Gastrocnemius medialis (tissue), 4 donors: ENCODE results near the gene PIGS. TPM values are rescaled to one million over a fixed set of nuclear protein-coding genes. Genes with fewer than 3 reads are reported as not detected.
"Not testable (repeated sequence)": the region's sequence is repeated elsewhere in the genome, so short reads cannot be mapped to it uniquely, and the experiment has no call there.

Source experiments
- ATAC-seq, 2 donors: fragments of 150-250 bp; one replicate each; pipeline ENCODE4 v1.9.1; 2016
- DNase-seq, 2 donors: peaks; one replicate each; pipeline ENCODE4 v3.0.0-alpha.2; 2019
- H3K27ac ChIP-seq, 4 donors: fragments of 200-600 bp; sonication (generic); 1 replicate in 1 of 4; 2 replicates in 3 of 4; pipeline ENCODE4 v1.5.1; 2016 to 2018; ENCODE audit warnings: mild to moderate bottlenecking in 2 of 4, moderate library complexity in 1 of 4
- H3K27me3 ChIP-seq, 3 donors: fragments of 200-600 bp; sonication (generic) in 2 of 3; 1 replicate in 1 of 3; 2 replicates in 2 of 3; pipeline versions ENCODE4 v1.5.1 to v1.6.0; 2016 to 2019; ENCODE audit warnings: mild to moderate bottlenecking in 1 of 3, moderate library complexity in 1 of 3
- H3K36me3 ChIP-seq, 2 donors: fragments of 200-600 bp; sonication (generic) in 1 of 2; one replicate each; pipeline ENCODE4 v1.5.1; 2017 to 2018
- H3K4me1 ChIP-seq, 2 donors: fragments of 200-600 bp; sonication (generic) in 1 of 2; one replicate each; pipeline ENCODE4 v1.5.1; 2016 to 2017; ENCODE audit warnings: mild to moderate bottlenecking in 2 of 2
- H3K4me3 ChIP-seq, 4 donors: fragments of 200-600 bp; sonication (generic) in 3 of 4; 1 replicate in 1 of 4; 2 replicates in 3 of 4; pipeline ENCODE4 v1.5.1; 2016 to 2019; ENCODE audit warnings: mild to moderate bottlenecking in 2 of 4
- H3K9me3 ChIP-seq, 3 donors: fragments of 200-600 bp; sonication (generic) in 2 of 3; 1 replicate in 1 of 3; 2 replicates in 2 of 3; pipeline ENCODE4 v1.5.1; 2016 to 2019
- CTCF ChIP-seq, 5 experiments: fragments of 450-650 bp in 3 of 5; fragments of 200-600 bp in 2 of 5; sonication (generic) in 2 of 5; IDR thresholded peaks in 4 of 5; conservative IDR thresholded peaks in 1 of 5; 1 replicate in 4 of 5; 2 replicates in 1 of 5; pipeline ENCODE4 v1.5.1; 2016 to 2019; ENCODE audit warnings: antibody characterized with exemption in 5 of 5, mild to moderate bottlenecking in 3 of 5, moderate library complexity in 3 of 5
- POLR2A ChIP-seq, 2 donors: fragments of 450-650 bp; IDR thresholded peaks; one replicate each; pipeline ENCODE4 v1.6.1; 2017; ENCODE audit warnings: antibody characterized with exemption in 2 of 2, mild to moderate bottlenecking in 2 of 2, moderate library complexity in 2 of 2
- in situ Hi-C, 4 donors: fragments of 200-750 bp; cut with MboI; loops; one replicate each; pipeline versions ENCODE4 v1.15.0 to v1.8.0; 2017; ENCODE audit warnings: low sequenced_read_pairs in 4 of 4
- intact Hi-C: fragments of 100-400 bp; cut with DNase I; formaldehyde crosslinking; loops from one replicate; pipeline ENCODE4 v1.15.1; 2023; ENCODE audit warnings: low total_unique reads
- total RNA-seq, 4 donors: library from RNA; depleted of rRNA; stranded (reverse); fragments of >200 nt; gene quantifications; one replicate each; pipeline versions ENCODE4 v1.1.0 to v1.2.3, GENCODE V29; 2016

PIGS gene
- total RNA-seq, 4 donors from 2014 or later = 25.0 to 63.0 (median 50.0) TPM

DNA sequence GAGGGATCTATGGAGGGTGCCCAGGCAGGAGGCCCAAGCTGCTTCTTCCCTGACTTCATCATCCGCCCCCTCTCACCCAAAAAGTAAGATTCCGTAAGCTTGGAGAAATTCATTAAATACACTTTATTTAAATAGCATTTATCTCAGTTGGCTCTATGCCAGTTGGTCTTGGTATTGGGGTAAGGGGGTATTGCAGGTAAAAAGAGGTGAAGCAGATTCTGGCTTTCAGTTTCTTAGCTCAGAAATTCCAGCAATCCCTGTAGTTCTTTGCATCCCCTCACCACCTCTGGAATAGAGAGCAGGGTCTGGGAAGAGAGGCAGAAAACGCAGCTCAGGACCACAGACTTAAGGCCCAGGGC, 6.1 kb upstream of the PIGS start:
- Histone ChIP-seq H3K27me3 (no peaks in the 10 kb centered on the region), H3K9me3 (no peaks in the 10 kb centered on the region), H3K36me3 (no peaks in the 10 kb centered on the region), H3K27ac (no peak overlapping the region), H3K4me1 (peaks cover under 1 to 9% of the 10 kb centered on the region in 2 donors), H3K4me3 (no peak overlapping the region)
- no peak for TF ChIP-seq CTCF (IDR thresholded peaks at IDR 0.05 in 4 of 5, conservative IDR thresholded peaks at IDR 0.05 in 1 of 5)
- no peak for TF ChIP-seq POLR2A (IDR thresholded peaks at IDR 0.05)
- ATAC-seq (no peak), DNase-seq (no peak)
- intact Hi-C loops (loop anchor here (2.0 kb wide), 1 partner anchor 25 kb away; the partner anchor contains the start of gene UNC119), in situ Hi-C loops (no loop called here)

- Histone ChIP-seq H3K27me3 (no peaks in the 10 kb centered on the region), H3K9me3 (no peaks in the 10 kb centered on the region), H3K27ac (peak within 1 kb of the TSS in 1 of 4 donors; percentile 9), H3K4me1 (peaks cover 6 to 15% of the 10 kb centered on the region in 2 donors), H3K36me3 (no peaks in the 10 kb centered on the region), H3K4me3 (peak within 1 kb of the TSS; percentile 32 to 45 (median 35))
- TF ChIP-seq POLR2A (IDR thresholded peaks at IDR 0.05) (peak; percentile 67 to 82), CTCF (IDR thresholded peaks at IDR 0.05 in 4 of 5, conservative IDR thresholded peaks at IDR 0.05 in 1 of 5) (no peak)
- intact Hi-C loops = loop anchor here (2.0 kb wide), 1 partner anchor 24 kb away; the partner anchor contains the start of gene UNC119
- ATAC-seq (peak; percentile 85 to 92), DNase-seq (peak; percentile 87 to 95)
- in situ Hi-C loops = no loop called here
Observed at GRCh38 chr17:28576758-28577465, 5.6 kb upstream of the PIGS start, which contains the start of gene ALDOC. Gene ALDOC, minus strand, starts transcription at chr17:28576895. Its CDS starts 1,363 bp downstream, at chr17:28575532.

DNA sequence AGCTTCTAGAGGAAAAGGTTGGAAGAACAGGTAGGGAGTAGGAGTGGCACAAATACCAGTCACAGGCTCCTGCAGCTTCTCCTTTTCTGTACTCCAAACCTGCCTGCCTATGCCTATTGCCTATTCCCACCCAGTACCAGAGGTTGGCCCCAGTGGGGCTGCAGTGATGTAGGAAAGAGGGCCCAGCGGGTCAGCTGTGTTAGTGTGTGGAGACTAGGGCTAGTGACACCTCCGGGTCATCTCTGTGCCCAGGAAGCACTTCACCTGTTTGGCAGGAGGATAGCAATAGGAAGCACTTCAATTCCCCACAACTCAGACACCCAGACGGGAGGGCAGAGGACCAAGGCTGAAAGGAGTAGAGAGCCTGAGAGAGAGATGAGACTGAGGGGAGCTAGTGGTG, 4.7 kb upstream of the PIGS start:
- H3K9me3 ChIP-seq, in situ Hi-C loops, H3K4me3 ChIP-seq, H3K27me3 ChIP-seq, H3K27ac ChIP-seq, H3K36me3 ChIP-seq, ATAC-seq, DNase-seq: not testable (repeated sequence)
- peaks cover 9 to 16% of the 10 kb centered on the region in 2 donors for H3K4me1 ChIP-seq
- intact Hi-C loops = loop anchor here (2.0 kb wide), 1 partner anchor 23 kb away; the partner anchor contains the start of gene UNC119

GRCh38 chr17:28575126-28575795, 3.9 kb upstream of the PIGS start:
- peaks cover 13 to 20% of the 10 kb centered on the region in 2 donors for H3K4me1 ChIP-seq
- H3K36me3 ChIP-seq = no peaks in the 10 kb centered on the region
- TF ChIP-seq POLR2A (IDR thresholded peaks at IDR 0.05) (no peak), CTCF (IDR thresholded peaks at IDR 0.05 in 4 of 5, conservative IDR thresholded peaks at IDR 0.05 in 1 of 5) (no peak)
- no peaks in the 10 kb centered on the region for H3K9me3 ChIP-seq
- H3K4me3 ChIP-seq = no peak overlapping the region
- intact Hi-C loops = no loop called here
- in situ Hi-C loops = no loop called here
- H3K27ac ChIP-seq = no peak overlapping the region
- ATAC-seq (no peak), DNase-seq (no peak)
- no peaks in the 10 kb centered on the region for H3K27me3 ChIP-seq

DNA sequence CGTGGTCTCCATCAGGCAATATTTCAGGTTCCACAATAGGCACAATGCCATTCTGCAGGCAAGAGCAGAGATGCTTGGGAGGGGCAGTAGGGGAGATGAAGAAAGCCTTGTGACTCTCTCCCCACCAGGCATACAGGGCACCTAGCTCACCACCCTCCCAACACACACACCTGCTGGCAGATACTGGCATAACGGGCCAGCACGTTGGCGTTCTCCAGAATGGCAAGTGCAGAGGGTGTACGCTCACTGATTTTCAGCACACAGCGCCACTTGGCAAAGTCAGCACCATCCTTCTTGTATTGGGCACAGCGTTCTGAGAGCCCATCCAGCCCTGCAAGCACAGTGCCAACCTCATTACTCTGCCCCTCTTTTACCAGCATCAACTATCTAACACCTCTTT, 3.2 kb upstream of the PIGS start:
- no peaks in the 10 kb centered on the region for H3K9me3 ChIP-seq
- ATAC-seq (no peak), DNase-seq (no peak)
- no peak for TF ChIP-seq CTCF (IDR thresholded peaks at IDR 0.05 in 4 of 5, conservative IDR thresholded peaks at IDR 0.05 in 1 of 5)
- no peak for TF ChIP-seq POLR2A (IDR thresholded peaks at IDR 0.05)
- H3K27ac ChIP-seq = no peak overlapping the region
- intact Hi-C loops = no loop called here
- no peak overlapping the region for H3K4me3 ChIP-seq
- in situ Hi-C loops = loop anchor here in 1 of 4 donors (25.0 kb wide), 1 partner anchor 88 kb away; the partner anchor contains the start of genes SDF2 and SUPT6H
- H3K27me3 ChIP-seq = no peaks in the 10 kb centered on the region
- H3K4me1 ChIP-seq = peaks cover 19 to 25% of the 10 kb centered on the region in 2 donors
- H3K36me3 ChIP-seq = no peaks in the 10 kb centered on the region
